ENCODE results near the gene NOTCH2.
"Not testable (repeated sequence)": the region's sequence is repeated elsewhere in the genome, so short reads cannot be mapped to it uniquely, and the experiment has no call there.

DNA sequence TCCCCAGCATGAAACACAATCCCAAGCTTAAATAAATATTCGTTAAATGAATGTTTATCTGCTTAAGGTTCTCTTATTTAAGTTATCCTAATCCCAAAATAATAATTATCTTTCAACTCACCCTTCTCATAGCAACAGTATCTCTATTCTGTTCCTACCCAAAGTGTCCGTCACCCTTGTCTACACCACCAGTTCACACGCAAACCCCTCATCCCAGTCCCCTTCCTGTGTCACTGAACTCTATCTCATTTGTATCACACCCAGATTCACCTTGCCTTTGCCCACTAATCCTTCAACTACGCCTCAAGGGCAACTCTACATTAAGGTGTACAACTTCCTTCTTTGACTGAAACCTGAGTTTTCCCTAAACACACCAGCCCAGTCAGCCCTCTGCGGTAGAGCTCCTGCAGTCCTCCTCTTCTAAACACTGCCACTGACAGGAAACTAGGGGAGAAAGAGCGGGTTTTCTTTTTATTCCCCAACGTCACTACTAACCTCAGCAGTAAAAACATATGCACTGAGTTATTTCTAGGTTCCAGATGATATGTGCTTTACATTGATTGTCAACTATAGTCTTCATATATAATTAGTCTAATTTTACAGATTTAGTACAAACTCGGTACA is 92.2 kb downstream of the NOTCH2 start:
- TF ChIP-seq, protein P1, sequence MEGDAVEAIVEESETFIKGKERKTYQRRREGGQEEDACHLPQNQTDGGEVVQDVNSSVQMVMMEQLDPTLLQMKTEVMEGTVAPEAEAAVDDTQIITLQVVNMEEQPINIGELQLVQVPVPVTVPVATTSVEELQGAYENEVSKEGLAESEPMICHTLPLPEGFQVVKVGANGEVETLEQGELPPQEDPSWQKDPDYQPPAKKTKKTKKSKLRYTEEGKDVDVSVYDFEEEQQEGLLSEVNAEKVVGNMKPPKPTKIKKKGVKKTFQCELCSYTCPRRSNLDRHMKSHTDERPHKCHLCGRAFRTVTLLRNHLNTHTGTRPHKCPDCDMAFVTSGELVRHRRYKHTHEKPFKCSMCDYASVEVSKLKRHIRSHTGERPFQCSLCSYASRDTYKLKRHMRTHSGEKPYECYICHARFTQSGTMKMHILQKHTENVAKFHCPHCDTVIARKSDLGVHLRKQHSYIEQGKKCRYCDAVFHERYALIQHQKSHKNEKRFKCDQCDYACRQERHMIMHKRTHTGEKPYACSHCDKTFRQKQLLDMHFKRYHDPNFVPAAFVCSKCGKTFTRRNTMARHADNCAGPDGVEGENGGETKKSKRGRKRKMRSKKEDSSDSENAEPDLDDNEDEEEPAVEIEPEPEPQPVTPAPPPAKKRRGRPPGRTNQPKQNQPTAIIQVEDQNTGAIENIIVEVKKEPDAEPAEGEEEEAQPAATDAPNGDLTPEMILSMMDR (IDR thresholded peaks at IDR 0.05): not testable (repeated sequence)
- not testable (repeated sequence) for TF ChIP-seq POLR2A (IDR thresholded peaks at IDR 0.05)

Measured in esophagus squamous epithelium (tissue), 4 donors.